ENCODE measurements around the gene KIFC1. TPM values are rescaled to one million over a fixed set of nuclear protein-coding genes. Genes with fewer than 3 reads are reported as not detected.

Gene KIFC1
- total RNA-seq, 1 experiment from 2014 or later, result 120 TPM

- Histone ChIP-seq H3K27me3 (replicated peaks) (no peaks in the 10 kb centered on the region), H3K9me3 (replicated peaks) (no peaks in the 10 kb centered on the region), H3K27ac (no peak overlapping the region), H3K4me3 (no peak overlapping the region), H3K4me1 (replicated peaks) (no peaks in the 10 kb centered on the region), H3K36me3 (peaks cover 27% of the 10 kb centered on the region)
- DNase-seq (ENCODE audit: low read depth in 1 of 2, low spot score in 2 of 2), result no peak
Observed at GRCh38 chr6:33441457-33441856, 49.8 kb downstream of the KIFC1 start.

- Histone ChIP-seq H3K4me1 (replicated peaks) (no peaks in the 10 kb centered on the region), H3K36me3 (peaks cover 20% of the 10 kb centered on the region), H3K9me3 (replicated peaks) (no peaks in the 10 kb centered on the region), H3K27ac (no peak overlapping the region), H3K4me3 (no peak overlapping the region), H3K27me3 (replicated peaks) (no peaks in the 10 kb centered on the region)
- no peak for DNase-seq (ENCODE audit: low read depth in 1 of 2, low spot score in 2 of 2)
Observed at GRCh38 chr6:33442283-33442682, 50.7 kb downstream of the KIFC1 start.

DNA sequence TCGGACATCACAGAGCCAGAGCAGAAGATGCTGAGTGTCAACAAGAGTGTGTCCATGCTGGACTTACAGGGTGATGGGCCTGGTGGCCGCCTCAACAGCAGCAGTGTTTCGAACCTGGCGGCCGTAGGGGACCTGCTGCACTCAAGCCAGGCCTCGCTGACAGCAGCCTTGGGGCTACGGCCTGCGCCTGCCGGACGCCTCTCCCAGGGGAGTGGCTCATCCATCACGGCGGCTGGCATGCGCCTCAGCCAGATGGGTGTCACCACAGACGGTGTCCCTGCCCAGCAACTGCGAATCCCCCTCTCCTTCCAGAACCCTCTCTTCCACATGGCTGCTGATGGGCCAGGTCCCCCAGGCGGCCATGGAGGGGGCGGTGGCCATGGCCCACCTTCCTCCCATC lies 51.4 kb downstream of the KIFC1 start:
- H3K4me3 ChIP-seq, result no peak overlapping the region
- no peak for DNase-seq (ENCODE audit: low read depth in 1 of 2, low spot score in 2 of 2)
- no peaks in the 10 kb centered on the region for H3K27me3 ChIP-seq (replicated peaks)
- no peak overlapping the region for H3K27ac ChIP-seq
- no peaks in the 10 kb centered on the region for H3K4me1 ChIP-seq (replicated peaks)
- peaks cover 16% of the 10 kb centered on the region for H3K36me3 ChIP-seq
- H3K9me3 ChIP-seq (replicated peaks), result no peaks in the 10 kb centered on the region

DNA sequence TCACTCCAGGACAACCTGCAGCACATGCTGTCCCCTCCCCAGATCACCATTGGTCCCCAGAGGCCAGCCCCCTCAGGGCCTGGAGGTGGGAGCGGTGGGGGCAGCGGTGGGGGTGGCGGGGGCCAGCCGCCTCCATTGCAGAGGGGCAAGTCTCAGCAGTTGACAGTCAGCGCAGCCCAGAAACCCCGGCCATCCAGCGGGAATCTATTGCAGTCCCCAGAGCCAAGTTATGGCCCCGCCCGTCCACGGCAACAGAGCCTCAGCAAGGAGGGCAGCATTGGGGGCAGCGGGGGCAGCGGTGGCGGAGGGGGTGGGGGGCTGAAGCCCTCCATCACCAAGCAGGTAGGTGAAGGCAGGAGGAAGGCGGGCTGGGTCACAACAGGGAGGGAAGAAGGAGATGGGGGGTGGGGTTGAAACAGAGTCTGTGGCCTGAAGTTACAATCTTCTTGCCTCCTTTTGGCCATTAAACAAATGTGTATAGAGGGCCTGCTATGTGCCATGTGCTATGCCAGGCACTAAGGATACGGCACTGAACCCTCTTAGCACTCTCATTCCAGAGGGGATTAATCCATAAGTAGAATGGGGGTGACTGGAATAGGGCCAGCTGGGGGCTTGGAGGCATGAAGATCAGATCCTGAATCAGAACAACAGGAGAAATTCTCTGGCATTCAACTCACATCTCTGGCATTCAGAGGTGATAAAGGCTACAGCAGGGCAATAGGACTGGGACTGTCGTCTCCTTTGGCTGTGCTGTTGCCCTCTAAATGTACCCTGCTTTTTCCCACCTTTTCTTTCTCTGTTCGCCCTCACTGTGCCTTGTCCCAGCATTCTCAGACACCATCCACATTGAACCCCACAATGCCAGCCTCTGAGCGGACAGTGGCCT lies 52.2 kb downstream of the KIFC1 start:
- Histone ChIP-seq H3K27me3 (replicated peaks) (no peaks in the 10 kb centered on the region), H3K4me3 (no peak overlapping the region), H3K9me3 (replicated peaks) (no peaks in the 10 kb centered on the region), H3K4me1 (replicated peaks) (no peaks in the 10 kb centered on the region), H3K36me3 (peaks cover 12% of the 10 kb centered on the region), H3K27ac (no peak overlapping the region)
- DNase-seq (ENCODE audit: low read depth in 1 of 2, low spot score in 2 of 2), result no peak

- H3K27me3 ChIP-seq (replicated peaks), result no peaks in the 10 kb centered on the region
- H3K27ac ChIP-seq, result no peak overlapping the region
- H3K9me3 ChIP-seq (replicated peaks), result no peaks in the 10 kb centered on the region
- no peaks in the 10 kb centered on the region for H3K4me1 ChIP-seq (replicated peaks)
- DNase-seq (ENCODE audit: low read depth in 1 of 2, low spot score in 2 of 2), result no peak
- H3K4me3 ChIP-seq, result no peak overlapping the region
- H3K36me3 ChIP-seq, result peaks cover 12% of the 10 kb centered on the region
Observed at GRCh38 chr6:33445119-33445603, 53.5 kb downstream of the KIFC1 start.

DNA sequence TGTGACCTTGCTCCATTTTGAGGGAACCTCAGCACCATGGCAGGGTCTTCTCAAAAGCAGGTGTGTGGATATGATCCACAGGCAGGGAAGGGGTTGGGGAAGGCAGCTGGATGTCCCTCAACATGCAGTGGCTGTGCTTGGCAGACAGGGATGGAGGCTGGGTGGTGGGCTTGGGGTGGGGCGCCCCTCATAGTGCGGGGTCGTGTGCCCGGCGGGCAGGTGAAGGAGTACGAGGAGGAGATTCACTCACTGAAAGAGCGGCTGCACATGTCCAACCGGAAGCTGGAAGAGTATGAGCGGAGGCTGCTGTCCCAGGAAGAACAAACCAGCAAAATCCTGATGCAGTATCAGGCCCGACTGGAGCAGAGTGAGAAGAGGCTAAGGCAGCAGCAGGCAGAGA lies 54.7 kb downstream of the KIFC1 start:
- Histone ChIP-seq H3K36me3 (peaks cover 12% of the 10 kb centered on the region), H3K4me1 (replicated peaks) (no peaks in the 10 kb centered on the region)

DNA sequence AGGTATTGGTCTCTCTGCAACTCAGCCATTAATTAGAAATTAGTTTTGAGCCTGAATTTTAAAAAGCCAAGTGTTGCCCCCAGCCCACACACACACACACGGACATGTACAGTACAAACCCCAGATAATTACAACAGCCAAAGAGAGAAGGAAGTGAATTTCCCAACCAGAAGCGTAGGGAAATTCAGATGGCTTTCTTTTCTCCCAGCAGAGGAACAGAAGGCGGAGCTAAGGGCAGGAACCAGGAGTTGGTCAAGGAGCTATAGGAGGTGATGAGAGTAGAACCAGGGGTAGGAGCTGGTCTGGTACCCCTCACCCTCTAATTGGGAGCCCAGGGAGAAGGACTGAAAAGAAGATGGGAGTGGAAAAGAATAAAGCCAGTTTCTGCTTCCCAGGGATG lies 58.8 kb downstream of the KIFC1 start:
- no peaks in the 10 kb centered on the region for H3K9me3 ChIP-seq (replicated peaks)
- H3K27ac ChIP-seq, result no peak overlapping the region
- DNase-seq (ENCODE audit: low read depth in 1 of 2, low spot score in 2 of 2), result no peak

More for the DNA sequence above, 54.7 kb downstream of the KIFC1 start:
- Histone ChIP-seq H3K4me3 (no peak overlapping the region), H3K27ac (no peak overlapping the region), H3K27me3 (replicated peaks) (no peaks in the 10 kb centered on the region), H3K9me3 (replicated peaks) (no peaks in the 10 kb centered on the region)
- no peak for DNase-seq (ENCODE audit: low read depth in 1 of 2, low spot score in 2 of 2)

DNA sequence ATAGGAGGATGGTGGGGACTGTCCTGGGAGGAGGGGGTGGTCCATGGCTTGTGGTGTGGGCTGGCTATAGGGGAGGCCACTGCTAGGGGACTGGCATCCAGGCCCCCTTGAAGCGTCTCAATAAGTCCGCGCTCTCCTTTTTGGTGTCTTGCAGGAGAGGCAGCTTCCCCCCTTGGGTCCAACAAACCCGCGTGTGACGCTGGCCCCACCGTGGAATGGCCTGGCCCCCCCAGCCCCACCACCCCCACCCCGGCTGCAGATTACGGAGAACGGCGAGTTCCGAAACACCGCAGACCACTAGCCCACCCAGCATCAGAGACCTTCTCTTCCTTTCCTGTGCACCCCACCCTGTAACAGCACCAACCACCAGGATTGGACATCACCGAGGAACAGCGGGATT lies 60.0 kb downstream of the KIFC1 start:
- H3K36me3 ChIP-seq, result peaks cover 15% of the 10 kb centered on the region
- H3K9me3 ChIP-seq (replicated peaks), result no peaks in the 10 kb centered on the region
- H3K4me1 ChIP-seq (replicated peaks), result no peaks in the 10 kb centered on the region; the same call in 1 of the 2 replicates
- no peaks in the 10 kb centered on the region for H3K27me3 ChIP-seq (replicated peaks)
- H3K4me3 ChIP-seq, result no peak overlapping the region
- no peak for DNase-seq (ENCODE audit: low read depth in 1 of 2, low spot score in 2 of 2)
- H3K27ac ChIP-seq, result no peak overlapping the region

More for the DNA sequence above, 58.8 kb downstream of the KIFC1 start:
- Histone ChIP-seq H3K36me3 (peaks cover 3% of the 10 kb centered on the region), H3K27me3 (replicated peaks) (no peaks in the 10 kb centered on the region), H3K4me3 (no peak overlapping the region), H3K4me1 (replicated peaks) (no peaks in the 10 kb centered on the region; the same call in 1 of the 2 replicates)

GRCh38 chr6:33452496-33452895 lies 60.9 kb downstream of the KIFC1 start:
- no peak for DNase-seq (ENCODE audit: low read depth in 1 of 2, low spot score in 2 of 2)
- Histone ChIP-seq H3K9me3 (replicated peaks) (no peaks in the 10 kb centered on the region), H3K27me3 (replicated peaks) (no peaks in the 10 kb centered on the region), H3K27ac (no peak overlapping the region), H3K36me3 (peaks cover 20% of the 10 kb centered on the region), H3K4me3 (no peak overlapping the region), H3K4me1 (replicated peaks) (no peaks in the 10 kb centered on the region; the same call in 1 of the 2 replicates)

DNA sequence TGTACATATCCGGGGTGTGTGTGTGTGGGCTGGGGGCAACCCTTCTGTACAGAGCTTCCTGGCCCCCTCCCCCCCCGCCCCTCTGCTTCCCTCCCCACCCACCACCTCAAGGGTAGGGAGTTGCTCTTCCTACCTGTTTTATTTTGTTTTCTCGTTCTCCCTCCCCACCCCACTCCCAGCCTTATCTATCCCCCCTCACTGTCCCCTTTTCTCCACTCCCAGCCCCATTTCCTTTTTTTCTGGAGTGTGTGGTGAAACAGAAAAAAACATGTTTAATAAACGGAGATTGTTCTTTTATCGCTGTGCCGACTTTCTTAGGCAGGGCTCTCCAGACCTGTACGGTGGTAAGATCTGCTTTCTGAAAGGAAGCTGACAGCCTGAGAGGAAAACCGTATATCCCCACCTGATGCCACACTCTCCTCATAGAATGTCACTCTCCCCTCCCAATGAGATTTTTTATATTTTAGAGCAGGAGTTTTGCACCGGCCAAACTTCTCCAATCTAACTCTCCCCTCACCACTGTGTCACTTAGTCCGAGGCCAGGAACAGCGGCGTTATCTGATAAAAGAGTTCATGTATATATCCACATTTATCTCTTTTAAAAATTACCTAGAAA lies 61.9 kb downstream of the KIFC1 start:
- DNase-seq (ENCODE audit: low read depth in 1 of 2, low spot score in 2 of 2), result no peak
- Histone ChIP-seq H3K27ac (no peak overlapping the region), H3K4me1 (replicated peaks) (no peaks in the 10 kb centered on the region; the same call in 1 of the 2 replicates), H3K9me3 (replicated peaks) (no peaks in the 10 kb centered on the region), H3K4me3 (peak overlapping the region; percentile 58), H3K27me3 (replicated peaks) (no peaks in the 10 kb centered on the region), H3K36me3 (peaks cover 20% of the 10 kb centered on the region)

DNA sequence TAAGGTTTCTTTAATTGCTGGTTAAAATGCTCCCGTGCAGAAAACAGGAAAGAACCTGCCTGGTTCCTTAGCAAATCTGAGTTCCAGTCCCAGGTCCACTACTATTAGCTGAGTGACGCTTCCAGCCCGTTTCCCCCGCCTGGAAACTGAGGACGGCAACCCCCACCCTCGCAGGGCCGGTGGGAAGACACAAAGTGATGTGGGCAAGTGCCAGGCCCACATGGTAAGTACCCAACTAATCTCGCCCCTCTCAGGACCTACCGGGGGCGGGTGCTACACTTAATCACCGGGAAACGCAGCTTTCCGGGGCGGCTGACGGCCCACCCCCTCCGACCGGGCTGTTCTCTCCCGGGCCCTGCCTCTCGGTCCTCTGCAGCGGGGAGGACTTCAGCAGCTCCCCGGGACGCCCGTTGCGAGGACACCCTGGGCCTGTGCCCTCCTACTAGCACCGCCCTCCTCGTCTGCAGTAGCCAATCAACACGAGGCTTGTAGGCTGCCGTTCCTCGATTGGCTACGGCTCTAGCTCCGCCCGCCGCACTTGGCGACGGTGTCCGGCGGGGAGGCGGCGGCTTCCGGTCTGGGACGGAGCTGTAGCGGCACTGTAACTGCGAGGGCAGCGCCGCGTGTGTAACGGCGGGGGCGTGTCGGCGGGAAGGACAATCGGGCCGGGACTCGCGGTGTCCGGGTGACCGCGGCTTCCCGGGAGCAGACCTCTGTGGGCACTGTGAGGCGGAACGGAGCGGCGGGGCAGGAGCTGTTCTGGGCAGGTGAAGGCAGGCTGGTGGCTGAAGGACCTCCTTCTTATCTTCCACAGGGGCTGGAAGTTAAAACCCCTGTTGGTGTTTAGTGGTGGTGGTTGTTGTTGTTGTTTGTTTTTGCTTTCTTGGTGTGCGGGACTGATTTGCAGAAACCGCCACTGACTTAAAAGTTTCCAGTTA lies 62.7 kb downstream of the KIFC1 start, which contains the start of gene ZBTB9:
Gene ZBTB9, plus strand, starts transcription at position 568 of the 938 bp plus-strand sequence. CDS start 525 bp downstream, outside the sequence.
- Histone ChIP-seq H3K9me3 (replicated peaks) (no peaks in the 10 kb centered on the region), H3K36me3 (peaks cover 20% of the 10 kb centered on the region)

DNA sequence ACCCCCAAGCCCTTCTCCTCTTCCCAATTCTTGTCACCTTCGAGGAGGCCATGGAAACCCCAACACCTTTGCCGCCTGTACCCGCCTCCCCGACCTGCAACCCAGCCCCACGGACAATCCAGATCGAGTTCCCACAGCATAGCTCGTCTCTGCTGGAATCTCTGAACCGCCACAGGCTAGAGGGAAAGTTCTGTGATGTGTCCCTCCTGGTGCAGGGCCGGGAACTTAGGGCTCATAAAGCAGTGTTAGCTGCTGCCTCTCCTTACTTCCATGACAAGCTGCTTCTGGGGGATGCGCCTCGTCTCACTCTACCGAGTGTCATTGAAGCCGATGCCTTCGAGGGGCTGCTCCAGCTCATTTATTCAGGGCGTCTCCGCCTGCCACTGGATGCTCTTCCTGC lies 63.4 kb downstream of the KIFC1 start:
- no peaks in the 10 kb centered on the region; the same call in 1 of the 2 replicates for H3K4me1 ChIP-seq (replicated peaks)
- H3K4me3 ChIP-seq, result peak overlapping the region; percentile 58
- peaks cover 20% of the 10 kb centered on the region for H3K36me3 ChIP-seq
- H3K27ac ChIP-seq, result no peak overlapping the region
- no peak for DNase-seq (ENCODE audit: low read depth in 1 of 2, low spot score in 2 of 2)
- H3K27me3 ChIP-seq (replicated peaks), result no peaks in the 10 kb centered on the region
- H3K9me3 ChIP-seq (replicated peaks), result no peaks in the 10 kb centered on the region

More for the DNA sequence above, 62.7 kb downstream of the KIFC1 start, which contains the start of gene ZBTB9:
- H3K27ac ChIP-seq, result no peak within 1 kb of the TSS
- no peaks in the 10 kb centered on the region for H3K27me3 ChIP-seq (replicated peaks)
- H3K4me3 ChIP-seq, result peak within 1 kb of the TSS; percentile 58
- no peaks in the 10 kb centered on the region; the same call in 1 of the 2 replicates for H3K4me1 ChIP-seq (replicated peaks)
- DNase-seq (ENCODE audit: low read depth in 1 of 2, low spot score in 2 of 2), result peak; percentile 94 to 97

DNA sequence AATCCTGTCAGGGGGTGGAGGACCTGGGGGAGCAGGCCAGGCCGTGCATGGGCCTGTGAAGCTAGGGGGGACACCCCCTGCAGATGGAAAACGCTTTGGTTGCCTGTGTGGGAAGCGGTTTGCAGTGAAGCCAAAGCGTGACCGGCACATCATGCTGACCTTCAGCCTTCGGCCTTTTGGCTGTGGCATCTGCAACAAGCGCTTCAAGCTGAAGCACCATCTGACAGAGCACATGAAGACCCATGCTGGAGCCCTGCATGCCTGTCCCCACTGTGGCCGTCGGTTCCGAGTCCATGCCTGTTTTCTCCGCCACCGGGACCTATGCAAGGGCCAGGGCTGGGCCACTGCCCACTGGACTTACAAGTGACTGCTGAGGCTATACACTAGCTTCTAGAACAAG lies 64.5 kb downstream of the KIFC1 start:
- DNase-seq (ENCODE audit: low read depth in 1 of 2, low spot score in 2 of 2), result no peak

More for the DNA sequence above, 64.5 kb downstream of the KIFC1 start:
- no peaks in the 10 kb centered on the region for H3K9me3 ChIP-seq (replicated peaks)
- H3K27me3 ChIP-seq (replicated peaks), result no peaks in the 10 kb centered on the region
- H3K4me1 ChIP-seq (replicated peaks), result no peaks in the 10 kb centered on the region; the same call in 1 of the 2 replicates
- H3K36me3 ChIP-seq, result peaks cover 20% of the 10 kb centered on the region
- H3K27ac ChIP-seq, result no peak overlapping the region
- H3K4me3 ChIP-seq, result no peak overlapping the region

Data from SJSA1 (cell line).